NCI-H1417 treated with DMSO at 0.1 percent for 48 hours (cell line): Measurements from ENCODE around the gene CLCN3.
"Not testable (repeated sequence)": the region's sequence is repeated elsewhere in the genome, so short reads cannot be mapped to it uniquely, and the experiment has no call there.

Experiments used
- DNase-seq: peaks from one replicate; lab custom pipeline; 2025; lab: John Stamatoyannopoulos, UW

CLCN3 gene

GRCh38 chr4:169619958-169620879, at the start of gene CLCN3:
TSS of gene CLCN3 (plus strand) at chr4:169620578. CDS start at chr4:169635929, 15,351 bp downstream.
- peak; percentile 85 for DNase-seq

GRCh38 chr4:169571012-169571411, 49.4 kb upstream of the CLCN3 start:
- not testable (repeated sequence) for DNase-seq

DNA sequence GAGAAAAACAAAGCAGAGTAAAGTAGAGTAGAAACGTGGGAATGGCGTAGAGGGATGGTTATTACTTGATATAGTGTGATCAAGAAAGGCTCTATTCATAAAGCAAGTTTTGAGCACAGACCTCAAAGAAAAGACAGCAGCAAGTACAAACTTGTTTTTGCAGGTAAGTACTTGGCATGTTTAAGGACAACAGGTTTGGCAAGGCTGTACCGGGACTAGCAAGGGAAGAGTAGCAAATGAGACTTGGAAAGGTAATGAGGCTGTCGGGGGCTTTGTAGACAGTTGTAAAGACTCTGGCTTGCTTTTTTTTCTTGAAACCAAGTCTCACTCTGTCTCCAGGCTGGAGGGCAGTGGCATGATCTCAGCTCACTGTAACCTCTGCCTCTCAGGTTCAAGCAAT, 48.9 kb upstream of the CLCN3 start:
- no peak for DNase-seq

GRCh38 chr4:169573889-169574288, 46.5 kb upstream of the CLCN3 start:
- no peak for DNase-seq

DNA sequence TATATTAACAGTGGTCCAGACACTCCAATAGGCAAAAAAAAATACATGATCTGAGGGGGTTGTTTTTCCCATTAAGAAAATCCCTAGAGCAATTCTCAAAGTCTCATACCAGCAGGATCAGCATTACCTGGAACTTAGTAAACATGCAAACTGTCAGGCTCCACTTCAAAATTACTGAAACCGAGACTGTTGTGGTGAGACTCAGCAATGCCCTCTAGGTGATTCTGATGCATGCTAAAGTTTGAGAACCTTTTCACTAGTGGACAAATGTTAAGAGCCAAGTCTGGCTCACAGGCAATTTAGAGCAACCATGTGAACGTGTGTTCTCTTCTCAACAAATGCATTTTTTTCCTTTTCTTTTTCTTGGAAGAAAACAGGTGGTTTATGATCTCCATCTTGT, 38.2 kb upstream of the CLCN3 start:
- no peak for DNase-seq

DNA sequence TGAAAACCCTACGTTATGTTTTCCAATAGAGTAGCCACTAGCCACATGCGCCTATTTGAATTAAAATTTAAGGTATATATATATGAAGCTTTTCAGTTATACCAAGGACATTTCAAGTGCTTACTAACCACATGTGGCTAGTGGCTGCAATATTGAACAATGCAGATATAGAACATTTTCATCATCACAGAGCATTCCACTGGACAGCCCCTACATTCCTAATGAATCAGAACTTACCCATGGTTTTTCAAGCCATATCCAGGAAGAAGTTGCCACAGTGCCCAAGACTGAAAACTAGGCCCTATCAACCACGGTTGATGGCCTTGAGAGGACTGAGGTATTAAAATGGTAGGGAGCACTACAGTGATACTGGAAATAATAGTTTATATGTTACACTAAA, 37.7 kb upstream of the CLCN3 start:
- DNase-seq: no peak

DNA sequence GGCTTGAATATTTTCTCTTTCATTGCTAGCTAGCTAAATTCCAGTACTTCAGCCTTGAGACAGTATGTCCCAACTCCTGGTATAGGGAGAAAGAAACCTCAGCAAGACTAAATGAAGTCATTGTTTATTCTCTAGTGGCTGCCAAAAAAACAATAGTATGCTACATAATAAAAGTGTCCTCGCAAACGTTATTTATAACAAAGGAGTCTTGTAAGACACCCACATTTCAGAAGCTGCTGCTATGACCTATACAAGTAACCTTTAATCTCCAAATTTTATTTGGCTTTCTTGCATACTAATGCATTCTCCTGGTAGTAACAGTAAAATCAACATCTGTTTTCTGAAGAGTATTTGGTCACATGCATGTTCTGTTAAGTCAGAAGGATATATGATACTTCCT, 36.8 kb upstream of the CLCN3 start:
- DNase-seq: no peak

DNA sequence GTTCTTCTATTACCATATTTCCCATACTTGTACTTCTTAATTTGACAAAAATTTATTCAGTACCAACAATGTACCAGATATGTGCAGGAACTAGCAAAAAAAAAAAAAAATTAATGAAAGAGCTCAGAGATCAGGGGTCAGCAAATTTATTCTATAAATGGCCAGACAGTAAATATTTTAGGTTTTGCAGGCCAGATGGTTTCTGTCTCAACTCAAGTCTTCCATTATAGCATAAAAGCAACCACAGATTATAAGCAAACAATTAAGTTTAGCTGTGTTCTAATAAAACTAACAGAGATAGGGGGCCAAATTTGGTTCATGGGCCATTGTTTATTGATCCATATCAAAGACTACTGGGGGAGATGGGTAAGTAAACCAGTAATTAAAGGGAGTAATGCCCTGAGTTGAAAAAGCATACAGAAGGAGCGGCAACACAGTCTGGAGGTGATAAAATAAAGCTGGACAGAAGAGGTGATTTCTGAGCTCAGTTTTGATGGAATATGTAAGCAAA, 27.3 kb upstream of the CLCN3 start:
- no peak for DNase-seq

GRCh38 chr4:169594560-169595195, 25.7 kb upstream of the CLCN3 start:
- no peak for DNase-seq

- no peak for DNase-seq
These were observed 19.2 kb upstream of the CLCN3 start for GRCh38 chr4:169601016-169601771.

- no peak for DNase-seq
These were observed 17.1 kb upstream of the CLCN3 start for GRCh38 chr4:169603312-169603711.

DNA sequence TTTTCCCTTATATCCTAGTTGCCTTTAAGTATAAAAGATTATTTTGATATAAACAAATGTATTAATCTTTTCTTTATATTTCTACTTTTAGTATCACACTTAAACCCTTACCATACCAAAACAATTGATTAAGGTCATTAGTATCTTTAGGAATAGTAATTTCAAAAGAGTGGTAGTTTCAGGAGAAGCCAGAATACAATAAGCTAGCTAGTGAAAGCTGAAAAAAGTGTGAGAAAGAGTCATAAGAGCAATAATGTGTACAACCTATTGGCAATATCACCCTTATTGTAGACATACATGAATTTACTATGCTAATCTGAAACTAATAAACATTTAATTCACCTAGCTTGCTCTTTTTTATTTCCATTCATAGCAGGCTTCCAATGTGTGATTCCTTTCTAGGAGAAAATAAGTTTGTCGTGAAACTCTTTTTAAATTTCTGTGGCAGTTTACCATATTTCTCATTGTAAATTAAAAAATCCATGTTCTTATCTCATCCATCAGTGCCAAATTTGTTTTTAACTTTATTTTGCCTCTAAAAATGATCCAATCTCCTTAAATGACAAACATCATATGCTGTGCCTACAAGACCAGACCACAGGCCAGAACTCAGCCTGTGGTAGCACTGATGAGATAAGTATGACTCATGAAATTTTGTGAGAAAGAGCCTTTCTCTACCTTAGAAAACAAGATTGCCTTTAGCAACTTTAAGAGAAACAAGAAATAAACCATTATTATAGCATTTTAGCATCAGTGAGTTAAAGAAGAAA, 16.1 kb upstream of the CLCN3 start:
- no peak for DNase-seq

DNA sequence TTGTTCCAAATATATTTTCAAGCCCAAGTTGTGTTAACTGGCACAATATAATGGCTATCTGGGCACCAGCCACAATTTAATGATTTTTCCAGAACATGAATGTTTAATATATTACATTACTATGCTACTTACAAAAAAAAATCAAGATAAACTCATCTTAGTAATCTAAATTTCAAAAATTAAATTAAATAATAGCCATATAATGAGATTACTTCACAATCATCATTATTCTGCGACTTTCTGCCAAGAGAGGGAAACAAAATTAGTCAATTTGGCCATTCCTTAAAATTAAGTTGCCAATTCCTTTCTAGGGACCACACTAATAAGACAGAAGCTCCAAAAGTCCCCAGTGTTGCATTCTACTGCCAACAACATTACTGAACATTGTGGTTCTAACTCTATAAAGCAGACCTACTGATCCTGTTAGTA, 15.5 kb upstream of the CLCN3 start:
- no peak for DNase-seq

- DNase-seq: no peak
These were observed 9.2 kb upstream of the CLCN3 start for GRCh38 chr4:169611157-169611556.

DNA sequence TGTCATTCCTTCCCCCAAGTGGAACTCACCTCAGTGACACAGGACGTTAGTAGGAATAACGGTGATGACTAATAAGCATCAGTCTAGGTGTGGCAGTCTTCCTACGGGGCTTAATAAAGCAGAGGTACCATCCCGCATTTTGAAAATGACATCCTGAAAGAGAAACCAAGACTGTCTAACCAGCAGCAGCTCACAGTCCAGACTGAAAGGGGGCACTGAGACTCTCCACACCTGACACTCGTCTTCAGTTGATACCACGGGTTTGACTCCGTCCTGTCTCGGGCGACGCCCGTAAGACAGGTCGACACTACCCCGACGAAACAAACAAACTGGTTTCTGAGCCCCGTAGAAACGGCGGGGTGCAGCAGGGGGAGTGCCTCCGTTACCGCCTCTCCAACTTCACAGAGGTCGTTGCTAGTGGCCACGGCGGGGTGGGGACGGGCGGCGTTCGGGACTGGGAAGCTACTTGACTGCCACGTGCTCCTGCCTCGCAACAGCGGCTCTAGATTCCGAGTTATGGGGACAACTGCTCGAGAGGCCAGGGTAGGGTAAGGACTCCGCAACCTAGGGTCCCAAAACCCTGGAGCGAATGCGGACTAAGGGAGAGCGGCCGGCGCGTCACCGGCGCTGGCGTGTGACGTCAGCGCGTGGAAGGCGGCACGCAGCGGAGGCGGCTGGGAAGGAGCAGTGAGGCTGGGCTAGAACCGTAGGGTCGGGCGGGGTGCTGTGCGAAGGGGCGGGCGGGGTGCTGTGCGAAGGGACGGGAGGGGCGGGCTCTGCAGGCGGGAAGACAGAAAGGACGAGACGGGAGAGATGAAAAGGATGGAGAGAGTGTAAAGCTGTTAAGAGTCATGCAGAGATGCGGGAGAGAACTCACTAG, 8.1 kb upstream of the CLCN3 start, which contains the start of gene NEK1:
NEK1 (minus strand) TSS at position 593 of the 880 bp plus-strand sequence. CDS start 9,953 bp downstream, outside the sequence.
- peak; percentile 32 for DNase-seq

GRCh38 chr4:169612871-169613859, 7.2 kb upstream of the CLCN3 start:
- DNase-seq: peak; percentile 64

GRCh38 chr4:169615467-169616106, 4.8 kb upstream of the CLCN3 start:
- DNase-seq: no peak

- no peak for DNase-seq
These were observed 3.5 kb upstream of the CLCN3 start for GRCh38 chr4:169616846-169617245.

GRCh38 chr4:169617306-169617705, 3.1 kb upstream of the CLCN3 start:
- DNase-seq: no peak
